Measurements from ENCODE around the gene KDM1B. TPM values are rescaled to one million over a fixed set of nuclear protein-coding genes. Genes with fewer than 3 reads are reported as not detected.

Gene KDM1B
- total and polyA plus RNA-seq, 9 of the 15 experiments (the other 6 are each of a cell fraction or from before 2014, with no cell fraction given): 1.4 to 58.9 (median 36.3) TPM

DNA sequence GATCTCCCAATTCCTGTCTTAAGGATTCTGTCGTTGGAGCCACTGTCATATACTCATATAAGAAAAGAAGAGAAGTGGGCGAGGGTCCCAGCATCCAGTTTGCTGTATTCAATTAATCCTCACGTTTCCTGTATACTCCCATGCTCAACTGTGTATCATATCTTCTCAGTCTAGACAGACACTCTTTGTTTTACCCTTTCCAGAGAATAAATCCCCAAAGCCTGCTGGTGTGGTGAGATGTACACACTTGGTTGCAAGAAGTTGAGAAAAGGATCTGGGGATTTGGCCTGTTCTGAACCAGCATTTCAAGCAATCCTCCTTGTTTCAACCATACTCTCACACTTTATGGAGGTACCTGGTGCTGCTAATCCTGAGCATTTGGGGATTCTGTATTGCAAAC, 3.4 kb upstream of the KDM1B start:
- POLR2A ChIA-PET: interaction anchor here (0.6 to 2.2 kb wide), 3 partner anchors 9 to 1508 kb away, joined by 3 to 7 read pairs (median 6); no protein-coding TSS in a partner anchor
- Histone ChIP-seq H3K4me2 (ENCODE audit: insufficient read depth, low read length) (no peak overlapping the region), H3K9ac (ENCODE audit: insufficient read depth in 1 of 2, low read depth in 2 of 2, low read length in 2 of 2) (no peak overlapping the region; a peak in 1 of 4 replicates), H3K36me3 (ENCODE audit: control insufficient read depth, insufficient read depth, low read length) (peaks cover 33% of the 10 kb centered on the region), H3K4me3 (no peak overlapping the region), H3K9me3 (replicated peaks; ENCODE audit: control insufficient read depth, insufficient read depth, low read depth, low read length) (no peaks in the 10 kb centered on the region), H3K27me3 (ENCODE audit: control insufficient read depth in 2 of 2, insufficient read depth in 2 of 2, low read length in 2 of 2) (no peaks in the 10 kb centered on the region), H3K9me1 (ENCODE audit: control insufficient read depth, insufficient read depth, low read length) (no peaks in the 10 kb centered on the region), H3K79me2 (ENCODE audit: control insufficient read depth, insufficient read depth, low read length) (peaks cover 40% of the 10 kb centered on the region), H4K20me1 (replicated peaks; ENCODE audit: control insufficient read depth, insufficient read depth, low read length) (no peaks in the 10 kb centered on the region), H3K27ac (ENCODE audit: extremely low read depth, low read depth, low read length) (no peak overlapping the region), H3K4me1 (replicated peaks in 1 of 2; ENCODE audit: control insufficient read depth in 2 of 2, insufficient read depth in 2 of 2, low read length in 2 of 2) (peaks cover 14 to 23% of the 10 kb centered on the region in 2 experiments), H2AFZ (ENCODE audit: low read depth, low read length) (no peak overlapping the region)
- FAIRE-seq (no peak), DNase-seq (ENCODE audit: extremely low read depth in 1 of 4, low spot score in 3 of 4) (no peak), ATAC-seq (no peak)
- no TSS peak for BruUV-seq (replicated peaks)
- CTCF ChIA-PET (ENCODE audit: low intra/inter-chr PET ratio): no interaction called here
- 74% methylated on average over 3 of the region's 3 CpGs for WGBS (ENCODE audit: insufficient coverage, low coverage, missing lambda C conversion rate)
- TF ChIP-seq, protein P1, sequence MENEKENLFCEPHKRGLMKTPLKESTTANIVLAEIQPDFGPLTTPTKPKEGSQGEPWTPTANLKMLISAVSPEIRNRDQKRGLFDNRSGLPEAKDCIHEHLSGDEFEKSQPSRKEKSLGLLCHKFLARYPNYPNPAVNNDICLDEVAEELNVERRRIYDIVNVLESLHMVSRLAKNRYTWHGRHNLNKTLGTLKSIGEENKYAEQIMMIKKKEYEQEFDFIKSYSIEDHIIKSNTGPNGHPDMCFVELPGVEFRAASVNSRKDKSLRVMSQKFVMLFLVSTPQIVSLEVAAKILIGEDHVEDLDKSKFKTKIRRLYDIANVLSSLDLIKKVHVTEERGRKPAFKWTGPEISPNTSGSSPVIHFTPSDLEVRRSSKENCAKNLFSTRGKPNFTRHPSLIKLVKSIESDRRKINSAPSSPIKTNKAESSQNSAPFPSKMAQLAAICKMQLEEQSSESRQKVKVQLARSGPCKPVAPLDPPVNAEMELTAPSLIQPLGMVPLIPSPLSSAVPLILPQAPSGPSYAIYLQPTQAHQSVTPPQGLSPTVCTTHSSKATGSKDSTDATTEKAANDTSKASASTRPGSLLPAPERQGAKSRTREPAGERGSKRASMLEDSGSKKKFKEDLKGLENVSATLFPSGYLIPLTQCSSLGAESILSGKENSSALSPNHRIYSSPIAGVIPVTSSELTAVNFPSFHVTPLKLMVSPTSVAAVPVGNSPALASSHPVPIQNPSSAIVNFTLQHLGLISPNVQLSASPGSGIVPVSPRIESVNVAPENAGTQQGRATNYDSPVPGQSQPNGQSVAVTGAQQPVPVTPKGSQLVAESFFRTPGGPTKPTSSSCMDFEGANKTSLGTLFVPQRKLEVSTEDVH (IDR thresholded peaks at IDR 0.05; ENCODE audit: low read depth, partially characterized antibody): no peak
- TF ChIP-seq ZFP36 (IDR thresholded peaks at IDR 0.05; ENCODE audit: low read depth, low read length, partially characterized antibody): no peak
- TF ChIP-seq ZNF444 (CRISPR knock-in tag; IDR thresholded peaks at IDR 0.05): no peak
- TF ChIP-seq, protein P2, sequence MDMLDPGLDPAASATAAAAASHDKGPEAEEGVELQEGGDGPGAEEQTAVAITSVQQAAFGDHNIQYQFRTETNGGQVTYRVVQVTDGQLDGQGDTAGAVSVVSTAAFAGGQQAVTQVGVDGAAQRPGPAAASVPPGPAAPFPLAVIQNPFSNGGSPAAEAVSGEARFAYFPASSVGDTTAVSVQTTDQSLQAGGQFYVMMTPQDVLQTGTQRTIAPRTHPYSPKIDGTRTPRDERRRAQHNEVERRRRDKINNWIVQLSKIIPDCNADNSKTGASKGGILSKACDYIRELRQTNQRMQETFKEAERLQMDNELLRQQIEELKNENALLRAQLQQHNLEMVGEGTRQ (CRISPR knock-in tag; IDR thresholded peaks at IDR 0.05): no peak
- no peak for TF ChIP-seq CEBPB (tag; IDR thresholded peaks at IDR 0.05)
- in situ Hi-C loops (cut with MboI): no loop called here
- intact Hi-C loops (cut with micrococcal nuclease): loop anchor here (5.0 to 10.0 kb wide), 3 partner anchors 164 to 447 kb away; partner anchors contain the start of genes KIF13A and NUP153

All from K562 (cell line).